IMR-90 (cell line): ENCODE measurements around the gene PKHD1.

ENCODE experiments used
- CEBPB ChIP-seq: IDR thresholded peaks from 2 replicates; pipeline ENCODE4 v1.6.1; 2012; ENCODE audit warnings: low read depth, low read length, improper control_type of control experiment
- CHD1 ChIP-seq: IDR thresholded peaks from 2 replicates; pipeline ENCODE4 v1.6.1; 2012; ENCODE audit warnings: low read depth, low read length, improper control_type of control experiment
- MAZ ChIP-seq: IDR thresholded peaks from 2 replicates; pipeline ENCODE4 v1.6.1; 2012; ENCODE audit warnings: low read depth, mild to moderate bottlenecking, low read length, improper control_type of control experiment, moderate library complexity, borderline replicate concordance
- MXI1 ChIP-seq: IDR thresholded peaks from 2 replicates; pipeline ENCODE4 v1.6.1; 2012; ENCODE audit warnings: low read depth, mild to moderate bottlenecking, low read length, moderate library complexity, borderline replicate concordance
- NFE2L2 ChIP-seq: fragments of 150-350 bp; IDR thresholded peaks from 2 replicates; pipeline ENCODE4 v1.6.1; 2016; ENCODE audit warnings: low read depth, mild to moderate bottlenecking, low read length
- POLR2A ChIP-seq: IDR thresholded peaks from 2 replicates; pipeline ENCODE4 v1.6.1; 2012; ENCODE audit warnings: mild to moderate bottlenecking, low read depth, low read length
- RAD21 ChIP-seq: IDR thresholded peaks from 2 replicates; pipeline ENCODE4 v1.6.1; 2012; ENCODE audit warnings: low read length, improper control_type of control experiment
- RCOR1 ChIP-seq: IDR thresholded peaks from 2 replicates; pipeline ENCODE4 v1.6.1; 2012; ENCODE audit warnings: mild to moderate bottlenecking, low read length, improper control_type of control experiment; ENCODE audit not compliant: insufficient replicate concordance
- RFX5 ChIP-seq: IDR thresholded peaks from 2 replicates; pipeline ENCODE4 v1.8.0; 2012; ENCODE audit warnings: low read depth, mild to moderate bottlenecking, low read length, moderate library complexity
- SMC3 ChIP-seq: fragments of 150-350 bp; IDR thresholded peaks from 2 replicates; pipeline ENCODE4 v1.6.1; 2016; ENCODE audit warnings: low read depth, mild to moderate bottlenecking, antibody characterized with exemption, low read length, moderate library complexity
- TF ChIP-seq, protein P1 (sequence below): conservative IDR thresholded peaks from 2 replicates; pipeline ENCODE4 v1.5.1; 2012; ENCODE audit warnings: mild to moderate bottlenecking, low read depth, low read length, improper control_type of control experiment
- TF ChIP-seq, protein P2 (sequence below): fragments of 150-350 bp; IDR thresholded peaks from 2 replicates; pipeline ENCODE4 v1.6.1; 2016; ENCODE audit warnings: low read depth, mild to moderate bottlenecking, low read length, moderate library complexity, borderline replicate concordance
- TF ChIP-seq, protein P3 (sequence below): fragments of 150-350 bp; IDR thresholded peaks from 2 replicates; pipeline ENCODE4 v1.6.1; 2017; ENCODE audit warnings: mild to moderate bottlenecking, antibody characterized with exemption, low read length, low read depth

DNA sequence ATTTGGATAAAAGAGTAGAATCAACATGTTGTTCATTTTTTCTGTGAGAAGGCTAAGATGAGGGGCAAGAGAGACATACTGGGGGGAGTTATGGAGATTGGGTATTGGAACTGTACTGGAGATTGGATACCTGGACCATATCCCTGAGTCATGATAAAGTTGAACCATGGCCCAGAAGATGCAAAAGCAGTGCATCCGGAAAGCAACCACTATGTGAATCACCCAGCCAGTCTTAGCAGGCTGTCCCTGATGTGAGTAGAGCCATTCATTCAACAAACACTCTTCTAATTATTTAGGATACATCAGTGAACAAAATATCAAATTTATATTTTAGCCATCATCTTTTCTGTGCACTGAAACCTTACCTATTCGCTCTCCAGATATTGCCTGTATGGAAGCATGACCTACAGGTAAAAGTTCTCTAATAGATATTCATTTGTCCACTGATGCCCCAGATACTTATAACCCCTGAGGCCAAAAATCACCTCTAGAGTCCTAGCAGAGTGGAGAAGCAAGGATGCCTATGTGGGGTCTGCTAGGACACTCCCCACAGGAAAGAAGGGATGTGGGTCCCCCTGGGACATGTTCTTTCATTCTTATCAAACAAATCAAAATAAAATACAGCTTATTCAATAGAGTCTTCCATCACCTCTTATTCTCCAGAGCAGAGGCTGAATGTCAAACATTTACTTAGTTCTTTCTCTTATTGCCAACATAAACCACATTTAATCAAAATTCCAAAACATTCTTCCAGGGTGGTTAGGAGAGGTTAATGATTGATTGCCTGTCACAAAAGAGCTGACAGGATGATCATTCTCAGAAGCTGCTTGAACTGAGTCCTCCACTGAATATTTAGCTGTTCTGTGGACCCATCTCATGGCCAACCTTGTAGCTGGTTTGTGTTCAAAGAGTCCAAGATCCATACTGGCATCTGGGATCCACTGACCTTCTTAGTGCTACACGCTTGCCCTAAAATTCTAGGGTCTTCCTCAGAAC, 37.0 kb upstream of the PKHD1 start:
- TF ChIP-seq, protein P1, sequence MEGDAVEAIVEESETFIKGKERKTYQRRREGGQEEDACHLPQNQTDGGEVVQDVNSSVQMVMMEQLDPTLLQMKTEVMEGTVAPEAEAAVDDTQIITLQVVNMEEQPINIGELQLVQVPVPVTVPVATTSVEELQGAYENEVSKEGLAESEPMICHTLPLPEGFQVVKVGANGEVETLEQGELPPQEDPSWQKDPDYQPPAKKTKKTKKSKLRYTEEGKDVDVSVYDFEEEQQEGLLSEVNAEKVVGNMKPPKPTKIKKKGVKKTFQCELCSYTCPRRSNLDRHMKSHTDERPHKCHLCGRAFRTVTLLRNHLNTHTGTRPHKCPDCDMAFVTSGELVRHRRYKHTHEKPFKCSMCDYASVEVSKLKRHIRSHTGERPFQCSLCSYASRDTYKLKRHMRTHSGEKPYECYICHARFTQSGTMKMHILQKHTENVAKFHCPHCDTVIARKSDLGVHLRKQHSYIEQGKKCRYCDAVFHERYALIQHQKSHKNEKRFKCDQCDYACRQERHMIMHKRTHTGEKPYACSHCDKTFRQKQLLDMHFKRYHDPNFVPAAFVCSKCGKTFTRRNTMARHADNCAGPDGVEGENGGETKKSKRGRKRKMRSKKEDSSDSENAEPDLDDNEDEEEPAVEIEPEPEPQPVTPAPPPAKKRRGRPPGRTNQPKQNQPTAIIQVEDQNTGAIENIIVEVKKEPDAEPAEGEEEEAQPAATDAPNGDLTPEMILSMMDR = no peak
- TF ChIP-seq, protein P2, sequence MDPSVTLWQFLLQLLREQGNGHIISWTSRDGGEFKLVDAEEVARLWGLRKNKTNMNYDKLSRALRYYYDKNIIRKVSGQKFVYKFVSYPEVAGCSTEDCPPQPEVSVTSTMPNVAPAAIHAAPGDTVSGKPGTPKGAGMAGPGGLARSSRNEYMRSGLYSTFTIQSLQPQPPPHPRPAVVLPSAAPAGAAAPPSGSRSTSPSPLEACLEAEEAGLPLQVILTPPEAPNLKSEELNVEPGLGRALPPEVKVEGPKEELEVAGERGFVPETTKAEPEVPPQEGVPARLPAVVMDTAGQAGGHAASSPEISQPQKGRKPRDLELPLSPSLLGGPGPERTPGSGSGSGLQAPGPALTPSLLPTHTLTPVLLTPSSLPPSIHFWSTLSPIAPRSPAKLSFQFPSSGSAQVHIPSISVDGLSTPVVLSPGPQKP = no peak
- TF ChIP-seq POLR2A (no peak), RCOR1 (no peak), MXI1 (no peak), CEBPB (no peak), MAZ (no peak), CHD1 (no peak), RFX5 (no peak), RAD21 (no peak), NFE2L2 (no peak), SMC3 (no peak)
- TF ChIP-seq, protein P3, sequence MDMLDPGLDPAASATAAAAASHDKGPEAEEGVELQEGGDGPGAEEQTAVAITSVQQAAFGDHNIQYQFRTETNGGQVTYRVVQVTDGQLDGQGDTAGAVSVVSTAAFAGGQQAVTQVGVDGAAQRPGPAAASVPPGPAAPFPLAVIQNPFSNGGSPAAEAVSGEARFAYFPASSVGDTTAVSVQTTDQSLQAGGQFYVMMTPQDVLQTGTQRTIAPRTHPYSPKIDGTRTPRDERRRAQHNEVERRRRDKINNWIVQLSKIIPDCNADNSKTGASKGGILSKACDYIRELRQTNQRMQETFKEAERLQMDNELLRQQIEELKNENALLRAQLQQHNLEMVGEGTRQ = no peak
